ENCODE data around the gene CSF2RB. TPM values are rescaled to one million over a fixed set of nuclear protein-coding genes. Genes with fewer than 3 reads are reported as not detected.

The CSF2RB gene
- total RNA-seq, 1 experiment from 2014 or later, result not detected

GRCh38 chr22:36867695-36868094 lies 45.7 kb upstream of the CSF2RB start:
- Mint-ChIP-seq H3K4me3 (ENCODE audit: low read depth, unreplicated experiment) (no peak overlapping the region), H3K9me3 (ENCODE audit: low read depth, unreplicated experiment) (no peaks in the 10 kb centered on the region), H3K36me3 (ENCODE audit: insufficient read depth, unreplicated experiment) (peaks cover 4% of the 10 kb centered on the region), H3K4me1 (ENCODE audit: low read depth, unreplicated experiment) (peaks cover 14% of the 10 kb centered on the region), H3K27ac (ENCODE audit: unreplicated experiment) (no peak overlapping the region), H3K27me3 (ENCODE audit: unreplicated experiment) (peaks cover 38% of the 10 kb centered on the region)
- intact Hi-C loops (cut with micrococcal nuclease; ENCODE audit: unreplicated experiment), result no loop called here
- no peak for DNase-seq
- TF ChIP-seq, protein P1, sequence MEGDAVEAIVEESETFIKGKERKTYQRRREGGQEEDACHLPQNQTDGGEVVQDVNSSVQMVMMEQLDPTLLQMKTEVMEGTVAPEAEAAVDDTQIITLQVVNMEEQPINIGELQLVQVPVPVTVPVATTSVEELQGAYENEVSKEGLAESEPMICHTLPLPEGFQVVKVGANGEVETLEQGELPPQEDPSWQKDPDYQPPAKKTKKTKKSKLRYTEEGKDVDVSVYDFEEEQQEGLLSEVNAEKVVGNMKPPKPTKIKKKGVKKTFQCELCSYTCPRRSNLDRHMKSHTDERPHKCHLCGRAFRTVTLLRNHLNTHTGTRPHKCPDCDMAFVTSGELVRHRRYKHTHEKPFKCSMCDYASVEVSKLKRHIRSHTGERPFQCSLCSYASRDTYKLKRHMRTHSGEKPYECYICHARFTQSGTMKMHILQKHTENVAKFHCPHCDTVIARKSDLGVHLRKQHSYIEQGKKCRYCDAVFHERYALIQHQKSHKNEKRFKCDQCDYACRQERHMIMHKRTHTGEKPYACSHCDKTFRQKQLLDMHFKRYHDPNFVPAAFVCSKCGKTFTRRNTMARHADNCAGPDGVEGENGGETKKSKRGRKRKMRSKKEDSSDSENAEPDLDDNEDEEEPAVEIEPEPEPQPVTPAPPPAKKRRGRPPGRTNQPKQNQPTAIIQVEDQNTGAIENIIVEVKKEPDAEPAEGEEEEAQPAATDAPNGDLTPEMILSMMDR (IDR thresholded peaks at IDR 0.05; ENCODE audit: unreplicated experiment), result no peak
- no TSS peak for BruUV-seq (replicated peaks)
- CTCF ChIA-PET, result interaction anchor here (1.3 kb wide), 1 partner anchor 12 kb away, joined by 3 read pairs; no protein-coding TSS in a partner anchor

GRCh38 chr22:36868546-36869181 lies 44.8 kb upstream of the CSF2RB start:
- CTCF ChIA-PET, result interaction anchor here (0.7 to 1.3 kb wide), 3 partner anchors 13 to 387 kb away, joined by 3 to 4 read pairs (median 4); no protein-coding TSS in a partner anchor
- no peak for DNase-seq
- Mint-ChIP-seq H3K27me3 (ENCODE audit: unreplicated experiment) (peaks cover 38% of the 10 kb centered on the region), H3K4me1 (ENCODE audit: low read depth, unreplicated experiment) (peaks cover 22% of the 10 kb centered on the region), H3K36me3 (ENCODE audit: insufficient read depth, unreplicated experiment) (peaks cover 4% of the 10 kb centered on the region), H3K4me3 (ENCODE audit: low read depth, unreplicated experiment) (no peak overlapping the region), H3K9me3 (ENCODE audit: low read depth, unreplicated experiment) (no peaks in the 10 kb centered on the region), H3K27ac (ENCODE audit: unreplicated experiment) (no peak overlapping the region)
- TF ChIP-seq, protein P1 (IDR thresholded peaks at IDR 0.05; ENCODE audit: unreplicated experiment), result no peak
- no TSS peak for BruUV-seq (replicated peaks)
- intact Hi-C loops (cut with micrococcal nuclease; ENCODE audit: unreplicated experiment), result no loop called here

GRCh38 chr22:36870250-36870649 lies 43.2 kb upstream of the CSF2RB start:
- TF ChIP-seq, protein P1 (IDR thresholded peaks at IDR 0.05; ENCODE audit: unreplicated experiment), result no peak
- peaks cover 4% of the 10 kb centered on the region for H3K36me3 Mint-ChIP-seq (ENCODE audit: insufficient read depth, unreplicated experiment)
- peak; percentile 69 for DNase-seq
- intact Hi-C loops (cut with micrococcal nuclease; ENCODE audit: unreplicated experiment), result loop anchor here (5.0 kb wide), 1 partner anchor 107 kb away; no protein-coding TSS in a partner anchor
- peak overlapping the region; percentile 19 for H3K27ac Mint-ChIP-seq (ENCODE audit: unreplicated experiment)
- CTCF ChIA-PET, result interaction anchor here (0.9 to 1.4 kb wide), 3 partner anchors 11 to 107 kb away, joined by 3 to 4 read pairs (median 3); no protein-coding TSS in a partner anchor
- H3K27me3 Mint-ChIP-seq (ENCODE audit: unreplicated experiment), result peaks cover 23% of the 10 kb centered on the region
- peaks cover 28% of the 10 kb centered on the region for H3K4me1 Mint-ChIP-seq (ENCODE audit: low read depth, unreplicated experiment)
- H3K9me3 Mint-ChIP-seq (ENCODE audit: low read depth, unreplicated experiment), result no peaks in the 10 kb centered on the region
- no peak overlapping the region for H3K4me3 Mint-ChIP-seq (ENCODE audit: low read depth, unreplicated experiment)
- BruUV-seq (replicated peaks), result no TSS peak

- CTCF ChIA-PET, result interaction anchor here (0.7 to 1.6 kb wide), 3 partner anchors 90 to 174 kb away, joined by 3 to 4 read pairs (median 3); no protein-coding TSS in a partner anchor
- peaks cover 4% of the 10 kb centered on the region for H3K36me3 Mint-ChIP-seq (ENCODE audit: insufficient read depth, unreplicated experiment)
- intact Hi-C loops (cut with micrococcal nuclease; ENCODE audit: unreplicated experiment), result loop anchor here (5.0 kb wide), 1 partner anchor 106 kb away; no protein-coding TSS in a partner anchor
- H3K4me3 Mint-ChIP-seq (ENCODE audit: low read depth, unreplicated experiment), result no peak overlapping the region
- H3K27ac Mint-ChIP-seq (ENCODE audit: unreplicated experiment), result no peak overlapping the region
- no TSS peak for BruUV-seq (replicated peaks)
- H3K27me3 Mint-ChIP-seq (ENCODE audit: unreplicated experiment), result peaks cover 17% of the 10 kb centered on the region
- peaks cover 28% of the 10 kb centered on the region for H3K4me1 Mint-ChIP-seq (ENCODE audit: low read depth, unreplicated experiment)
- H3K9me3 Mint-ChIP-seq (ENCODE audit: low read depth, unreplicated experiment), result no peaks in the 10 kb centered on the region
- TF ChIP-seq, protein P1 (IDR thresholded peaks at IDR 0.05; ENCODE audit: unreplicated experiment), result no peak
- no peak for DNase-seq
Measured at GRCh38 chr22:36871669-36872081, 41.8 kb upstream of the CSF2RB start.
